GM18907 (cell line): ENCODE measurements around the gene SCO2.
"Not testable (repeated sequence)": the region's sequence is repeated elsewhere in the genome, so short reads cannot be mapped to it uniquely, and the experiment has no call there.

Experiments used
- ATAC-seq: cut with Tn5 transposase; IDR thresholded peaks from one replicate; pipeline ENCODE4 v1.9.1; 2021; ENCODE audit warnings: mild to moderate bottlenecking, moderate library complexity; ENCODE audit not compliant: unreplicated experiment

SCO2 gene

GRCh38 chr22:50522208-50522805 lies 3.1 kb downstream of the SCO2 start:
- ATAC-seq: no peak

- no peak for ATAC-seq
Measured at GRCh38 chr22:50521710-50522109, 3.7 kb downstream of the SCO2 start.

GRCh38 chr22:50520826-50521453 lies 4.5 kb downstream of the SCO2 start:
- no peak for ATAC-seq

GRCh38 chr22:50520184-50520583 lies 5.2 kb downstream of the SCO2 start:
- ATAC-seq: not testable (repeated sequence)

- no peak for ATAC-seq
Measured at GRCh38 chr22:50519151-50519550, 6.2 kb downstream of the SCO2 start.

- ATAC-seq: no peak
Measured at GRCh38 chr22:50518606-50519005, 6.8 kb downstream of the SCO2 start.

GRCh38 chr22:50517495-50518260 lies 7.7 kb downstream of the SCO2 start:
- ATAC-seq: no peak

GRCh38 chr22:50516891-50517290 lies 8.5 kb downstream of the SCO2 start:
- ATAC-seq: no peak

GRCh38 chr22:50516068-50516467 lies 9.3 kb downstream of the SCO2 start:
- no peak for ATAC-seq

- ATAC-seq: no peak
Measured at GRCh38 chr22:50513175-50513574, 12.2 kb downstream of the SCO2 start.

GRCh38 chr22:50508897-50509296 lies 16.5 kb downstream of the SCO2 start:
- no peak for ATAC-seq

GRCh38 chr22:50507991-50508884 lies 17.2 kb downstream of the SCO2 start, which contains the start of gene NCAPH2:
NCAPH2 (plus strand) TSS chr22:50508224; CDS start chr22:50508338, 114 bp downstream.
- peak; percentile 76 for ATAC-seq

GRCh38 chr22:50507421-50507990 lies 17.9 kb downstream of the SCO2 start, which contains the start of gene LMF2:
LMF2 (minus strand) TSS chr22:50507702; CDS start chr22:50507675, 27 bp downstream.
- ATAC-seq: peak; percentile 50

GRCh38 chr22:50506611-50507420 lies 18.6 kb downstream of the SCO2 start:
- peak; percentile 8 for ATAC-seq

GRCh38 chr22:50505776-50506610 lies 19.4 kb downstream of the SCO2 start:
- no peak for ATAC-seq

GRCh38 chr22:50505276-50505775 lies 20.1 kb downstream of the SCO2 start:
- ATAC-seq: no peak

GRCh38 chr22:50504369-50505211 lies 20.8 kb downstream of the SCO2 start:
- no peak for ATAC-seq
